Measurements from ENCODE around the gene TLE2.

DNA sequence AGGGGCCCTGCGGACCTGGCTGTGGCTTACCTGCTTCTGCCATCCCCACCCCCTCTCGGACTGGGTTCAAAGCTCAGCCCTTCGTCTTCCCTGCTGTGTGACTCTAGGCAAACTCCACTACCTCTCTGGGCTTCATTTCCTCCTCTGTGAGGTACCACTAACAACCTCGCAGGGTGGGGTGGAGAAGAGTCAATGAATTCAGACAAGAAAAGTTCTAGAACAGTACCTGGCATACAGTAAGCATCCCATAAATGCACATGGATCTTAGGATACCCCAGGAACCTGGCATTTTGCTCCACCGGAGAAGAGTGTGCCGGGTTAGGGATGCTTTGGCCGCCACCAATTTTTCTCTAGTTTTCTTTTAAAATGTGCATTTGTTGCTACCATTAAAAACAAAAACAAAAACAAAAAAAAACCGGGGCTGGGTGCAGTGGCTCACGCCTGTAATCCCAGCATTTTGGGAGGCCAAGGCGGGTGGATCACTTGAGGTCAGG lies 29.8 kb upstream of the TLE2 start:
- TF ChIP-seq, protein P1, sequence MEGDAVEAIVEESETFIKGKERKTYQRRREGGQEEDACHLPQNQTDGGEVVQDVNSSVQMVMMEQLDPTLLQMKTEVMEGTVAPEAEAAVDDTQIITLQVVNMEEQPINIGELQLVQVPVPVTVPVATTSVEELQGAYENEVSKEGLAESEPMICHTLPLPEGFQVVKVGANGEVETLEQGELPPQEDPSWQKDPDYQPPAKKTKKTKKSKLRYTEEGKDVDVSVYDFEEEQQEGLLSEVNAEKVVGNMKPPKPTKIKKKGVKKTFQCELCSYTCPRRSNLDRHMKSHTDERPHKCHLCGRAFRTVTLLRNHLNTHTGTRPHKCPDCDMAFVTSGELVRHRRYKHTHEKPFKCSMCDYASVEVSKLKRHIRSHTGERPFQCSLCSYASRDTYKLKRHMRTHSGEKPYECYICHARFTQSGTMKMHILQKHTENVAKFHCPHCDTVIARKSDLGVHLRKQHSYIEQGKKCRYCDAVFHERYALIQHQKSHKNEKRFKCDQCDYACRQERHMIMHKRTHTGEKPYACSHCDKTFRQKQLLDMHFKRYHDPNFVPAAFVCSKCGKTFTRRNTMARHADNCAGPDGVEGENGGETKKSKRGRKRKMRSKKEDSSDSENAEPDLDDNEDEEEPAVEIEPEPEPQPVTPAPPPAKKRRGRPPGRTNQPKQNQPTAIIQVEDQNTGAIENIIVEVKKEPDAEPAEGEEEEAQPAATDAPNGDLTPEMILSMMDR (conservative IDR thresholded peaks at IDR 0.05; ENCODE audit: low read depth, low read length), result no peak
- no peak for TF ChIP-seq EZH2phosphoT487 (IDR thresholded peaks at IDR 0.05; ENCODE audit: borderline replicate concordance, low read length)
- TF ChIP-seq EZH2 (IDR thresholded peaks at IDR 0.05; ENCODE audit: low read length, unreplicated experiment), result no peak
